Left lung (tissue), 10 donors: ENCODE data around the gene LIAS. TPM values are rescaled to one million over a fixed set of nuclear protein-coding genes. Genes with fewer than 3 reads are reported as not detected.

ENCODE experiments used
- ATAC-seq: fragments of 200-7000 bp; cut with Tn5 transposase; one replicate; pipeline ENCODE4 v1.9.1; 2020; ENCODE audit warnings: moderate library complexity
- DNase-seq, 4 donors: peaks; one replicate each; pipeline ENCODE4 v3.0.0-alpha.2; 2013 to 2020
- H3K27ac ChIP-seq, 2 donors: fragments of 200-600 bp; sonication (generic) in 1 of 2; one replicate each; pipeline versions ENCODE4 v1.5.0 to v1.8.0; 2020 to 2021
- H3K27me3 ChIP-seq, 2 donors: fragments of 200-600 bp; sonication (generic) in 1 of 2; one replicate each; pipeline versions ENCODE4 v1.5.0 to v1.8.0; 2020 to 2021
- H3K36me3 ChIP-seq, 2 donors: fragments of 200-600 bp; sonication (generic) in 1 of 2; one replicate each; pipeline versions ENCODE4 v1.5.0 to v1.8.0; 2020 to 2021
- H3K4me1 ChIP-seq, 2 donors: fragments of 200-600 bp; one replicate each; pipeline ENCODE4 v1.8.0; 2021
- H3K4me3 ChIP-seq, 2 donors: fragments of 200-600 bp; sonication (generic) in 1 of 2; one replicate each; pipeline versions ENCODE4 v1.5.0 to v1.8.0; 2020 to 2021; ENCODE audit warnings: mild to moderate bottlenecking in 1 of 2
- H3K9me3 ChIP-seq, 2 donors: fragments of 200-600 bp; sonication (generic) in 1 of 2; one replicate each; pipeline versions ENCODE4 v1.5.0 to v1.8.0; 2020 to 2021
- CTCF ChIP-seq, 2 donors: fragments of 200-600 bp; sonication (generic) in 1 of 2; IDR thresholded peaks; one replicate each; pipeline versions ENCODE4 v1.5.0 to v1.8.0; 2021; ENCODE audit warnings: antibody characterized with exemption in 2 of 2
- intact Hi-C, 2 donors: fragments of 100-400 bp; cut with DNase I; formaldehyde crosslinking; loops; one replicate each; pipeline versions ENCODE4 v1.11.2 to v1.14.2; 2022
- polyA plus RNA-seq, 6 donors: library from polyadenylated mRNA; unstranded; fragments of 120-200 nt; gene quantifications; one replicate each; pipeline ENCODE4 v1.2.1, GENCODE V29; 2013; ENCODE audit not compliant: insufficient read length in 6 of 6
- total RNA-seq, 2 donors: library from RNA; stranded (reverse); fragmentation: NEBNext Ultra II Directional; extraction: Animal tissue kit (Norgen Biotek cat#: 25700); gene quantifications; one replicate each; pipeline ENCODE4 v1.2.1, GENCODE V29; 2021
- donor health status: DM: no; HTN: yes; CAD: no.
- donor health status: DM: no; HTN: no; CAD: no.

Gene LIAS
- total and polyA plus RNA-seq, 8 donors = 9.6 to 36.6 (median 29.0) TPM

GRCh38 chr4:39518484-39518883, 59.6 kb downstream of the LIAS start:
- H3K36me3 ChIP-seq = peaks cover 0 to 56% of the 10 kb centered on the region in 2 donors
- intact Hi-C loops = no loop called here
- no peak overlapping the region for H3K27ac ChIP-seq
- H3K9me3 ChIP-seq = no peaks in the 10 kb centered on the region
- H3K27me3 ChIP-seq = no peaks in the 10 kb centered on the region
- no peak overlapping the region for H3K4me3 ChIP-seq
- ATAC-seq (no peak), DNase-seq (no peak)
- TF ChIP-seq CTCF (IDR thresholded peaks at IDR 0.05) = no peak
- H3K4me1 ChIP-seq = peaks cover 0 to 5% of the 10 kb centered on the region in 2 donors

- Histone ChIP-seq H3K9me3 (no peaks in the 10 kb centered on the region), H3K27me3 (no peaks in the 10 kb centered on the region), H3K27ac (no peak overlapping the region), H3K4me3 (no peak overlapping the region), H3K36me3 (peaks cover 0 to 38% of the 10 kb centered on the region in 2 donors), H3K4me1 (peaks cover 0 to 18% of the 10 kb centered on the region in 2 donors)
- no peak for ATAC-seq
- TF ChIP-seq CTCF (IDR thresholded peaks at IDR 0.05) = no peak
- DNase-seq = no peak
- intact Hi-C loops = loop anchor here in 1 of 2 donors (10.0 kb wide), 1 partner anchor 113 kb away; the partner anchor contains the start of gene SMIM14
These were observed 62.5 kb downstream of the LIAS start for GRCh38 chr4:39521253-39521919.

- ATAC-seq = no peak
- no peak overlapping the region for H3K27ac ChIP-seq
- no peak for DNase-seq
- H3K9me3 ChIP-seq = no peaks in the 10 kb centered on the region
- intact Hi-C loops = loop anchor here in 1 of 2 donors (10.0 kb wide), 1 partner anchor 113 kb away; the partner anchor contains the start of gene SMIM14
- no peaks in the 10 kb centered on the region for H3K27me3 ChIP-seq
- no peak for TF ChIP-seq CTCF (IDR thresholded peaks at IDR 0.05)
- H3K4me3 ChIP-seq = no peak overlapping the region
- peaks cover 0 to 22% of the 10 kb centered on the region in 2 donors for H3K4me1 ChIP-seq
- peaks cover 0 to 36% of the 10 kb centered on the region in 2 donors for H3K36me3 ChIP-seq
These were observed 63.2 kb downstream of the LIAS start for GRCh38 chr4:39522068-39522467.

- intact Hi-C loops = loop anchor here in 1 of 2 donors (10.0 kb wide), 1 partner anchor 110 kb away; the partner anchor contains the start of gene SMIM14
- no peak for ATAC-seq
- Histone ChIP-seq H3K4me3 (peak overlapping the region in 1 of 2 donors; percentile 4), H3K27ac (no peak overlapping the region), H3K4me1 (peaks cover 9 to 32% of the 10 kb centered on the region in 2 donors), H3K36me3 (peaks cover 0 to 14% of the 10 kb centered on the region in 2 donors), H3K9me3 (no peaks in the 10 kb centered on the region), H3K27me3 (no peaks in the 10 kb centered on the region)
- no peak for DNase-seq
- no peak for TF ChIP-seq CTCF (IDR thresholded peaks at IDR 0.05)
These were observed 65.5 kb downstream of the LIAS start for GRCh38 chr4:39524161-39524957.
